ENCODE results near the gene MAML3. TPM values are rescaled to one million over a fixed set of nuclear protein-coding genes. Genes with fewer than 3 reads are reported as not detected.
A peak's percentile ranks its signal among the peaks of the same experiment; 100 is the strongest.

The MAML3 gene
- total and polyA plus RNA-seq, 8 donors: 5.8 to 18.7 (median 16.7) TPM

- Histone ChIP-seq H3K27me3 (no peaks in the 10 kb centered on the region), H3K27ac (no peak overlapping the region), H3K9me3 (no peaks in the 10 kb centered on the region), H3K4me1 (peaks cover 8 to 19% of the 10 kb centered on the region in 2 donors), H3K36me3 (no peaks in the 10 kb centered on the region), H3K4me3 (no peak overlapping the region)
- no peak for DNase-seq
- intact Hi-C loops (cut with DNase I): no loop called here
- no peak for ATAC-seq
- TF ChIP-seq CTCF (IDR thresholded peaks at IDR 0.05): no peak
These were observed 168.6 kb downstream of the MAML3 start for GRCh38 chr4:139985401-139985800.

DNA sequence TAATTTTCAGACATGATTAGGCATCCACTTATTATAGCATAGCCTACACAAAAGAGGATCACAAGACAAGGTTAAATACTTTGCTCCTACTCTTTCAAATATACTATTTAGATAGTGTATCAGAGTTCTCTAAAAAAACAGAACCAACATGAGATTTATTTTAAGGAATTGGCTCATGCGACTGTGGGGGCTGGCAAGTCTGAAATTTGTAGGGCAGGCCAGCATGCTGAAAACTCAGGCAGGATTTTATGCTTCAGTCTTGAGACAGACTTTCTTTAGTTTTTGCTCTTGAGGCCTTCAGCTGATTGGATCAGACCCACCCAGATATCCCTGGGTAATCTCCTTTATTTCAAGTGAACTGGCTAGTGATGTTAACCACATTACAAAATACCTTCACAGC, 169.5 kb downstream of the MAML3 start:
- TF ChIP-seq CTCF (IDR thresholded peaks at IDR 0.05): no peak
- Histone ChIP-seq H3K36me3 (no peaks in the 10 kb centered on the region), H3K27me3 (no peaks in the 10 kb centered on the region), H3K4me3 (no peak overlapping the region), H3K4me1 (peaks cover 8 to 16% of the 10 kb centered on the region in 2 donors), H3K9me3 (no peaks in the 10 kb centered on the region), H3K27ac (no peak overlapping the region)
- DNase-seq (no peak), ATAC-seq (no peak)
- intact Hi-C loops (cut with DNase I): no loop called here

GRCh38 chr4:139978692-139979091, 175.3 kb downstream of the MAML3 start:
- H3K9me3 ChIP-seq: no peaks in the 10 kb centered on the region
- ATAC-seq: peak; percentile 72
- no peak for TF ChIP-seq CTCF (IDR thresholded peaks at IDR 0.05)
- peak in 1 of 4 donors; percentile 35 for DNase-seq
- no peaks in the 10 kb centered on the region for H3K27me3 ChIP-seq
- H3K27ac ChIP-seq: peak overlapping the region in 1 of 2 donors; percentile 92
- peaks cover 21 to 63% of the 10 kb centered on the region in 2 donors for H3K4me1 ChIP-seq
- H3K4me3 ChIP-seq: no peak overlapping the region
- intact Hi-C loops (cut with DNase I): no loop called here
- no peaks in the 10 kb centered on the region for H3K36me3 ChIP-seq

DNA sequence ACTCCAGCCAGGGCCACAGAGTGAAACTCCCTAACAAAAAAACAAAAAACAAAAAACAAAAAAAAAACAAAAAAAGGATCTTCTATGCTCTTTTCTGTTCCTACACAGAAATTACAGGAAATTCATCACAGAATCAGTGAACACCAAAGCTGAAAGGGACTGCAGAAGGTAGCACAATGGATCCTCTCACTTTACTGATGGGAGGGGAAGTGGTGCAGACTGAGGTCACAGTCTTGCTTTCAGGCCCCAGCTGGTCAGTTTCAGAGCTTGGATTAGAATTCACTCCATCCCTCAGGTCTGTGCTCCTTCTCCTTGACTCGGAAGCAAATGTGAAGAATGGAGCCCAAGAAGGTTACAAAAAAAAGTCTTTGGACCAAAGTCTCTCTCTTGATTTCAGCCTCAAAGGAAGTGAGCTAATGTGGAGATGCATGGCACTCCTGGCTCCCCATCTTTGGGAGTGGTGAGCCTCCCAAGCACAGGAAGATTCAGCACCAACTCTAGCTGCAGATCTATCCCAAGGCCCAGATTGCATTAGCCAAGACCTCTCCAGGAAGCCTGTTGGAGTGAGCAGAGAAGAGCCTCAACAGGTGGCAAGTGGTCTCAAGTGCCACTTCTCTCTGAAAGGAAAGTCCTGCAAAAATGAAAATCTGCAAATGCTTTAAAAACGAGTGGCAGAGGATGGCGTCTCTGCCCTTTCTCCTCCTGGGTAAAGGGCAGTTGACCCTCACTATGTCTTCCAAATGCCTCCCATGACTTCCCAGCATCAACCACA, 176.0 kb downstream of the MAML3 start:
- ATAC-seq: peak; percentile 73
- H3K9me3 ChIP-seq: no peaks in the 10 kb centered on the region
- DNase-seq: peak in 1 of 4 donors; percentile 47
- H3K4me3 ChIP-seq: no peak overlapping the region
- intact Hi-C loops (cut with DNase I): no loop called here
- no peaks in the 10 kb centered on the region for H3K36me3 ChIP-seq
- peaks cover 21 to 66% of the 10 kb centered on the region in 2 donors for H3K4me1 ChIP-seq
- no peak for TF ChIP-seq CTCF (IDR thresholded peaks at IDR 0.05)
- H3K27me3 ChIP-seq: no peaks in the 10 kb centered on the region
- H3K27ac ChIP-seq: peak overlapping the region; percentile 27 to 92

GRCh38 chr4:139975830-139976272, 178.1 kb downstream of the MAML3 start:
- Histone ChIP-seq H3K36me3 (no peaks in the 10 kb centered on the region), H3K4me3 (no peak overlapping the region), H3K27ac (peak overlapping the region; percentile 50 to 92), H3K27me3 (no peaks in the 10 kb centered on the region), H3K9me3 (no peaks in the 10 kb centered on the region), H3K4me1 (peaks cover 21 to 64% of the 10 kb centered on the region in 2 donors)
- peak; percentile 70 for ATAC-seq
- DNase-seq: peak in 1 of 4 donors; percentile 79
- intact Hi-C loops (cut with DNase I): no loop called here
- no peak for TF ChIP-seq CTCF (IDR thresholded peaks at IDR 0.05)
